Stimulated activated CD4-positive, alpha-beta T cell treated with anti-CD3 and anti-CD28 coated beads, Interleukin-1b, Interleukin-23, amount 100 ng/mL, for 24 hours (primary cell): Measurements from ENCODE around the gene ID3.
A peak's percentile ranks its signal among the peaks of the same experiment; 100 is the strongest.

Experiments used
- DNase-seq, 4 experiments: peaks; one replicate each; pipeline ENCODE4 v3.0.0-alpha.2; 2020; ENCODE audit warnings: low read depth in 4 of 4, low spot score in 1 of 4

Gene ID3

DNA sequence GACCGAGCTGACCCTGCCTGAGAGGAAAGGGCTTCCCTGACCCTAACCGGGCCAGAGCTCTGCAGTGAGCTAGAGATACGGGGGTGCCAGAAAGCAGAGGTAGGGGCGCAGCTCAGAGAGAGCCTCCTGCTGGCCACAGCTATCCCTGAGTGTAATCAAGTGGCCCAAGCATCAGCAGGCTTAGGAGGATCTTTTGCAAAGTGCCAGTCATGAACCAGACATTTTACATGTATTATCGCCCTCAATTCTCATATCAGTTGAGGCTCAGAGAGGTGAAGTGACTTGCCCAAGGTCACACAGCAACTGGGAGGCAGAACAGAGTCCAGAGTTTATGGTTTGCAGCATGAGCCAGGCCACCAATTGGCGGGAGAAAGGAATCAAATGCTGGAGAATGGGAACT is 7.0 kb upstream of the ID3 start:
- no peak for DNase-seq

DNA sequence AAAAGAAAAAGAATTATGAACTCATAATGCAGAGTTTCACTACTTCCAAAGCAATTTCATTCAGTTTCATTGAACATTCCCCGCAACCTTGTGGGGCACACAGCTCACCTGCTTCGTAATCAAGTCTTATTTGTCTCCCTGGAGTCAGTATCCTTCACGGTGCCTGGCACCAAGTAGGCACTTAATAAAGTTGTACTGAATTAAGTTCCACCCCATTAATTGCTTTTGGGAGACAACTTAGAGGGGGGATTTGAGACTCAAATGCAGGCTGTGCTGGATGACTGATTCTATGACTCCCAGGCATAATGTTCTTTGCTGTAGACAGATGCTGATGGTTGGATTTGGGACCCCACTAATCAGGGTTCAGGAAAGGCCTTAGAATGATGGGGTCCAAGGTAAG is 6.5 kb upstream of the ID3 start:
- no peak for DNase-seq

DNA sequence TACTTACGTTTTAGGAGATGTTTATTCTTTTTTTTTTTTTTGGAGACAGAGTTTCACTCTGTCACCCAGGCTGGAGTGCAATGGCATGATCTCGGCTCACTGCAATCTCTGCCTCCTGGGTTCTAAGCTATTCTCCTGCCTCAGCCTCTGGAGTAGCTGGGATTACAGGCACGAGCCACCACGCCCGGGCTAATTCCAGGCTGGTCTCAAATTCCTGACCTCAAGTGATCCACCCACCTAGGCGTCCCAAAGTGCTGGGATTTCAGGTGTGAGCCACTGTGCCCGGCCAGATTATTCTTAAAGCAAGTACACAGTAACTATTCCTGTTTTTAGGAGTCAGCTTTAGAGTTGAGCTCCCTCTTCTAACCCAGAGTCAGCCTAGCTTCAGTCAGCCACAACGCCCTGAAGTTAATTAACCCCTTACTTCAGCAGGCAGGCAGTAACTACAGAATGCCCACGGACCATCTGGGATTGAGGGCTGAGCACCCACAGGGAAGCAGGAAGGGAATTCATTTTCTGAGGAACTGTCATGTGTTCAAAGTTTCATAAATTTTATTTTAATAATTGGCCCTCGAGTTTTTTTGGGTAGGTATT is 5.3 kb upstream of the ID3 start:
- DNase-seq = no peak

DNA sequence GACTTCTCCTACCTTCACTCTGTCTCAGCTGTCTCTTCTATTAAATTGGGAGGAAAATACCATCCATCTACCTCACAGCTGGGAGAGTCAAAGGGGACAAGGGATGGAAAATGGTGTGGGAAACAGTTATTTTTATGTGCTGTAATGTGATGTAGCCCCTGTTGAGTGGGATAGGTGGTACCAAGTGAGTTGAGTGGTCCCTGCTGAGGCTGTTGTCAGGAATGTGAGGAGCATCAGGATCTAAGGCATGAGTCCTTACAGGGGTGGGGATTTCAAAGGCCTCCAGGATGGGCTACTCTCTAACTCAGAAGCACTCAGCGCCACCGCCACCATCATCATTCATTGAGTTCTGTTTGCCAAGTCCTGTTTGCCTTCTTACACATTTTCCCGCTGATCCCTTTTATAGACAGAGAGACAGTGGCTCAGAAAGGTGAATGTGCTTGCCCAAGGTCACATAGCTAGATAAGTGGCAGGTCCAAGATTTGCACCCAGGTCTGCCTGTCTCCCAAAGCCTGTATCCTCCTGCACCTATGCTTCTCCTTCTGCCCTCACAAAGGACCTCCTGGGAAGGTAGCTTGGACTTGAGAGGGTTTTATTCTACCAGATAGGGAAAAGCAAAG is 4.6 kb upstream of the ID3 start:
- no peak for DNase-seq

DNA sequence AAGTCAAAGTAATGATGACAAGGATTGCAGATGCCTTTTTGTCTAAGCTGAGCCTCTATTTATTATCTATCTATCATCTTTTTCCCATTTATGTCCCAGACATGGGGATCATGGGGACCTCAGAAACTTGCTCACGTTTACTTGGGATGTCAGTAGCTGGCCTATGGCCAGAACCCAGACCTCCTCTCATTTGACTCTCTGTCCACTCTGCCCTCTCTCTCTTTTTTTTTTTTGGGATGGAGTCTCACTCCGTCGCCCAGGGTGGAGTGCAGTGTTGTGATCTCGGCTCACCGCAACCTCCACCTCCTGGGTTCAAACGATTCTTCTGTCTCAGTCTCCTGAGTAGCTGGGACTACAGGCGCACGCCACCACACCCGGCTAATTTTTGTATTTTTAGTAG is 3.7 kb upstream of the ID3 start:
- DNase-seq = no peak

DNA sequence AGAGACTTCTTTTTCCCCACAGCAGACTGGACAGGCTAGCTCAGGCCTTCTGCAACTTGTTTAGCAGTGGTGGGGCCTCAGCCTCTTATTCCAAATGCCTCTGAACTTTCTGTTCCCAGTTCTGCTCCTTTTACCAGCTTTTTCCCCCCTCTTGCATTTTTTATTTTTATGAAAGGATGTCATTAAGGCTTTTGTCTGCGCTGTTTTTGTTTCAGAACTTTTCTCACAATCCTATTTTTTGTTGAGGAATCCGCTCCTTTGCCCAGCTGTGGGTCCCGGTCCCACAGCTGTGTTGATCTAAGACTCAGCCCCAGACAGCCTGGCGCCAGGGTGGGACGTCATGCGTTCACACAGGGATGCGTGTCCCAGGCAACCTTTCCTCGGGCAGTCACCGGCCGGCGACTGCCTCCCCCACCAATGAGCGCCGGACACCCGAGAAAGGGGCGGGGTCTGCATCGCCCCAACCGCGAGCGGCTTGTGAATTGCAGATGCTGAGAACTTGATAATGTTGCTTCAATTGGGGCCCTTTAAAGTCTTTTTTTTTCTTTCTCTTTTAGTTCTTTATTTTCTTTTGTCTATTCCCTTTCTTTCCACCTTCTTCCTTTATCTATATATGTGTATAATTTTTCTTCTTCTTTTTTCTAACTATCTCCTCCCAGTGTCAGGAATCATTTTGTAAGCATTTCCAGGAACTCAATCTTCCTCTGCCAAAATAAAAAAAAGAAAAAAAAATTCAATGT is 3.0 kb upstream of the ID3 start:
- no peak for DNase-seq

DNA sequence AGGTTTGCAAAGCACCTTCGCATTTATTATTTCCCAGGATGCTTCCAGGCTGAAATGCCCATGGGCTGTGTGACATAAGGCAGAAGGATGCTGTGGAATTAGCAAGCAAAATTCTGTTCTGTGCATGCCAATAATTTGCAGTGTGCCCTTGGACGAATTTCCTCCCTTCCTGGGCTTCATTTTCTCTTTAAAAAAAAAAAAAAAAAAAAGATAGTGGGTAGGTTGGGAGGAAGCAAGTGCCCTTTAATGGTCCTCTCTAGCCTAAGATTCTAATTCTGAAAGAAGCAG is 2.5 kb upstream of the ID3 start:
- DNase-seq = no peak

DNA sequence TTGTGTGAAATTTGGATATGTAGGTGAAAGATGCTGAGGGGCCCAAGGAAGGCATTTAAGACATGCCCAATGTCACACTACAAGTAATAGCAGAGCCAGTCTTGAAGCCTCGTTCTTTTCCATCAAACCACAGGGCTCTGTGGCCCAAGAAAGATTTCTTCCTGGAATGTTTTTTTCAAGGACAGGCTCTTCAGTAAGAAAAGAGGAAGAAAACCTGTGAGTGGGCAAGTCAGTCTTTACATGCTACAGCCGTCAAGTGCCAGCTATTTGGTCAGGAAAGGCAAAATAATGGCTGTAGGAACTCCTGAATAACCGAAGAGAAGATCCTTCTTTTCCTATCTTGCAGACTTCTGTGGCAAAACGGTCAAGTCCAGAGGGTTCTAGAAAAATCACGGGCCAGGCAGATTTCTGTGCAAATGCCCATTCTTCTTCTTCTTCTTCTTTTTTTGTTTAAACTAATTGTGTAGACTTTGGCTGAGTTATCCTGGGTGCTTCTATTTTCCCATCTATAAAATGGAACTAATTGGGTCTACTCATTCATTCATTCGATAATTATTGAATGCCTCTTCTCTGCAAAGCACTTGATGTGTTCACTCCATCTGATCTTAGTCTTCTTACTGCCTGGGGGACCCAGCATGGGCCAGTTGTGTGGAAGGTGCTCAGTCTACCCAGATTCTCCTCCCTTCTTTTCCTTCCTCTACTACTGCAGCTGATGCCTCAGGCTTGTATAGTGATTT is 1.9 kb upstream of the ID3 start:
- DNase-seq = no peak

DNA sequence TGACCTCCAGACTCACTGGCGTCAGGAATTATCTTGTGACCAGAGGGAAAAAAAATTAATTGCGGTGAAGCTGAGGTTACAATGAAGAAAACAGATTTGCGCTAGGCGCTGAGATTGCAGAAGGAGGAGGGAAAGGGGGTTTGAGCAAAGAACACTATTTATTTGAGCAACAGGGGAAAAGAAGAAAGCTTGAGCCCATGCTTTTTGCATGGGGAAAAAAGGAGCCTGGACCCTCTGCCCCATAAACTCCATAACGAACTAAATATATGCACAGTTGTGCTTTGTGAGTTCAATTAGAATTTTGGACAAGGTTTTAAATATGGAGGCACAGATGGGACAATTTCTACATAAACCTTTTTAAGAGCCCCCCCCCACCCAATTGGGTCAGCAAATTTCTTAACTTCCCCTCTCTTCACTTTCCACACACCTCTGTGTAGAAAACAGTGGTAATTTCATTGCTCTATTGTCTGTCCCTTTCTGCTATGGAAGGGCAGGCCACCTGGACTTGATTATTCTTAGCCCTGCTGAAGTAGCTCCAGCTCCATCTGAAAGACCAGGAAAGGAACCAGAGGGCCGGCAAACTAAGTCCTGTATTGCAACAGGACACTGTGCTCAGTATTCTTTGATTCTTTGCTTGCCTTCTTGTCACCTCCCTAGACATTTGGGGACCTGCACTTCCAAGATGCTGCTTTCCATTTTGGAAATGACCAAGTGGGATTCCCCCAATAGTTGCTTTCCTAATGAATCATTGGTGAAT is 862 bp upstream of the ID3 start:
- no peak for DNase-seq

DNA sequence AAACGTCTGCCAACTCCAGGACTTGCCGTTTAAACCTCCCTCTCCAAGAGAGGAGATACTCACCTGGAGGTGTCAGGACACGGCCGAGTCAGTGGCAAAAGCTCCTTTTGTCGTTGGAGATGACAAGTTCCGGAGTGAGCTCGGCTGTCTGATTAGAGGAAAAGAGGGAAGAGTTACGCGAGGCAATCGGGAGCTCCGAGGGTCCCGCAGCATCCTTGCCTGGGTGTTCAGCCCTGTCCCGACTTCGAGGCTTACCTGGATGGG is 497 bp downstream of the ID3 start:
- no peak for DNase-seq

DNA sequence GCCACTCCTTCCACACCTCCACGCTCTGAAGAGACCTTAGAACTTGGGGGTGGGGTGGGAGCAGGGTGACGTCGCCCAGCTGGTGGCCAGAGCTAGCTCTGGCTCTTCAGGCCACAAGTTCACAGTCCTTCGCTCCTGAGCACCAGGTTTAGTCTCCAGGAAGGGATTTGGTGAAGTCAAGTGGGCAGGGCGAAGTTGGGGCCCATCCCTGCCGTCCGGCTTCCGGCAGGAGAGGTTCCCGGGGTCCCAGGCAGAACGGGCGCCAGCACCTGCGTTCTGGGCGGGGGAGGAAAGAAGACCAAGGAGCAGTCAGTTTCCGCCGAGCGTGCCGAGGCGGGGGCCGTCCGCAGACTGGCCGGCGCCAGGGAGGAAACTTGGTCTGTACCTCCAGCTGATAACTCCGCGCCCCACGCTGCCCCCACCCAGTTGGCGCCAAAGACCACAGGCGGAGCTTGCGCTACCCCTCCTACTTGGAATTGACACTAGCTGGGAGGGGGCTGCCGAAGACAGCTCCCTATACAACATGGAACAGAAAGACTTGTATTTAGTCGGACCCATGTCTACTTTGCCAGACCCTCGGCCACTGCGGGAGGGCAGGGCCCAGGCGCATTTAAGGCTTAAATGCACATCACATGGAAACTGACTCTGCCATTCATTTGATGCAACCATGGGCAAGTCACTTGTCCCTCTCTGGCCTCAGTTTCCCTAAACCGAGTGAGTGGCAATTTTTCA is 995 bp downstream of the ID3 start:
- DNase-seq = no peak

DNA sequence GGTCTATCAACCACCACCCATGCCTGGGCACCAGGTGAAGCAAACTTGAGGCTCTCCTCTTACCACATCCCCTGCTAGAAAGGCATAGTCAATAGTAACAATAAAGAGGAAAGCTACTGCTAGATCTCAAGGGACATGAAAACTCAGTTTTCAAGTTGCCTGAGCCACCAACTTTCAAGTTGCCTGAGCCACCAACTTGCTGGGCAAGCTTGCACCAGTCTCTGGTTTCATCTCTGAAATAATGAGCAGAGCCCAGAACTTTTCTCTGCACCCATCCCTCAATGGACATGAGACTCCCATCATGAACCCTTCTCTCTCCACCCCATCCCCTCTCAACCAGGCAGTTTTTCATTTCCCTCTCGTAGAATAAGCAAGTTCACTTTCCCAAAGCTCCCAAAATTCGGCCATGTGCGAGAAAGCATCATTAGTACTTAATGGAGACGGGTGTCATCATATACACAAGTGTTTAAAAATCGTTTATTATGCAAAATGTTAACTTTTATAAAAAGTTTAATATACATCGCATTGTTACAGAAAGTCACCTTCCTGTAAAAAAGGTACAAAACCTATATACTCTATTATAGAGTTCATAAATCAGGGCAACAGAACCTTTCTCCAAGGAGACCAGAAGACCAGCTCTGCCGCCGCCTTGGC is 1.7 kb downstream of the ID3 start:
- no peak for DNase-seq

DNA sequence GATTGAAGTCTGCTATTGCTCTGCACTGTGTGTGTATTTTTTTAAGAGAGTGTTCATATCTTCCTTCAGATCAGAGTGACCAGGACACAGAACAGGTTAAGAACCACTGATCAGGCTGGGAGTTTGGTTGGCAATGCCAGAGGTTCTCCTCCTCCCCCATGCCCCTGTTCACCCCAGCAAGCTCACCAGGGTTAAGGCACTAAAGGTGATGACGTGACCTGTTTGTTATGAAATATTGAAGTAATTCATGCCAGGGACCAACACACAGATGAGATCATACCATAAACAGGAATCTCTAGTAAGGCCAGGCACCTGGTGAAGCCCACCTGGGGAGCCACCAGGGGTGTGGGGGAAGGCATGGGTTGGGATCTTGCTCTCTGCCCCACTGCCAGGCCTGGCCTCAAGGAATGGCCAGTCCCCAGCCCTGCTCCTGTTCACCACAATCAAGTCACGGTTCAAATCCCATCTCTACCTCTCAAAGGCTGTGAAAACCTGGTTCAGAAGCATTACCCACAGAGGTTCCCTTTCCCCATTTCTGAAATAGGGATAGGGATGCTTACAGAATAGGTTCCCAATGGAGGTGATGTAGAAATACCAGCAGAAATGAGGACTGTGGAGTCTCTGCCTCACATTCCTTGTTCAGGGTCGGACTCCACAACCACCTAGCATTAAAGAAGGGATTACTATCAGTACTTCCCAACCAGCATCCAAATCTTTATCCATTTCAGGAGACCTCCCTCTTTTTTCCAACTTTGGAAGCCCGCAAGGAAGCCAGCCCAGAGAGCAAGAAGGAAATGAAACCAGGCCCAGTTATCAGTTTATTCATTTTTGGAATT is 2.4 kb downstream of the ID3 start:
- DNase-seq = no peak

DNA sequence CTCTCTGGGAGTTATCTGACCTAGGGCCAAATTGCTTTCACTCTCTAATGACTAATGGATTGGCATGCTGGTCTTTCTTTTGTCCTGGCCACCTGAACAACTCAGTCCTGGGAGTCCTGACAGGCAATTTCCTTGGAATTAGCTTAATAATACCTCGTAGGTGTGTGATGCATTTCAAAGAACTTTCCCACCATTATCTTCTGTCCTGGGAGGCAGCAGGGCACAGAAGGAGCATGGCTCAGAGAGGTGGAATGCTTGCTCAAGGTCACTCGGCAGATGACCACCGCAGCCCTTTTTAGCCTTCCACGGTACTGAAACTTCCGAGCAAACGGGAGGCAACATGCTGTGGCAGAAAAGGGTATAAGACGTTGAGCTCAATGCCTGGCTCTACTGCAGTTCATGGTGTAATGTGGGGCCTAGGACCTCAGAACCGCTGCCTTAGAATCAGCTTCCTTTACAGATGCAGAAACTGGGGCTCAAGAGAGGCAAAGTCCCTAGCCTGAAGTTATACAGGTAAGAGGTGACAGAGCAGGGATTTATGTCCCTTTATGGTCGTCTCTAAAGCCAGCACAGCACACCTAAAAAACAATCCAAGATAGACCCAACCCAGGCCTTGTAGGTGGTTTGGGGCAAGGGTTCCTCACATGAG is 3.2 kb downstream of the ID3 start:
- DNase-seq = no peak

DNA sequence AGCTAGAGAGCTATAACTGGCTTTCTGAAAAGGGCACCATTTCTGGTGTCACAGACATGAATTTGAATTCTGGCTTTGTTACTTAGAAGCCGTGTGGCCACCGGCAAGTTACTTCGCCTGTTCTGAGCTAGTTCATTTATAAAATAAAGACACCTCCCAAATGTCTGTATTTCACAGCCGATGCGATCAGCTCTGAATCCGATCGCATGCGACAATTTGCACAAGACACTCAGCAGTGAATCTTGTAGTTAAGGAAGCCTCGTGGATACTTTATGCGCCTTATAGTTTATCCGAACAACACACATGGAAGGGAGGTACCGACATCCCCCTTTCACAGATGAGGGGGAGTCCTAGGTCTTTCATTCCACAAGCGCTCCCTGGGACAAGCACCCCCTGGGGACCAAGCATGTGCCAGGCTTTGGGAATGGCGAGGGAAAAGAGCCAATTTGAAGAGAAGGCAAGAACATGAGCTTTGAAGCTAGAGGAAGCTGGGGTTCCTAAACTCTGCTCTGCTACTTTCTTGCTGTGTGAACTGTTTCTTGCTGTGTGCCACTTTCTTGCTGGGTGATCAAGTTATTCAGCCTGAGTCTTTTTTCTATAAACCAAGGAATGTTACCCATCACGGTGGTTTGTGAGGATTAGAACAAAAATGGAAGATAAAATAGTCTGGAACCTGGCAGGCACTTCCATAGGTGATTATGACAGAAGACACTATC is 3.9 kb downstream of the ID3 start:
- no peak for DNase-seq

DNA sequence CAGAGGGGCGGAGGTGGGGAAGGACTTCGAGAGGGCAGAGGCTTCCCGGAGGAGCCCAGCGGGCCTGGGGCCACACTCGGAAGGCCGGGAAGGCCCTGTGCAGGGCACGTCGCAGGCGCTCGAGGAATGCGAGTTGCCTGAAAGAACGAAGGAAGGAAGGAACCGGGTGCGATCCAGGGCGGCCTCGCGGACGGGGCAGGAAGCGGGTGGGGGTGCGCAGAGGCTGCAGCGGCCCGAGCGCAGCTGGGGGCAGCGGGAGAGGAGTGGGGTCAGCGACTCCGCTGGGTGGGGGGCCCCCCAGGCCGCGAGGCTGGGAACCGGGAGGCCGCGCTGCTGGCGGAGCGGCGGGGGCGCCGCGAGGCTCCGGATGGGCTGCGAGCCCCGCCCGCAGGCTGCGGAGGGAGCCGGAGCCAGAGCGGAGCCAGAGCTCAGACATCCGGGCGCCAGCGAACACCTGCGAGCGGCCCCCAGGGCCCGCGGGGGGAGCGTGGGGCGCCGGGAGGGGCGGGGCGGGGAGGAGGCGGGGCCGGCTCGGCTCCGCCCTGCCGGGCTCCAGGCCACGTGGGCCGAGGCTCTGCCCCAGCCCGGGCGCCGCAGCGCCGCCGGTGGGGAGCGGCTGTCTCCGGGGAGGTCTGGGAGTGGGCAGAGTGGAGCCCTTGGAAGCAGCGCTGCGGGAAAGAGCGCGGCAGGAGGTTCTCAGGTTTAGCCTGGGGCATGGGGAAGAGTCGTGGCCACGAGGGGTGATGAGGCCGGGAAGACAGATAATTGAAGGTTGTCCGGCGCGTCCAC is 4.6 kb downstream of the ID3 start:
- peak; percentile 45 to 78 (median 70) for DNase-seq

DNA sequence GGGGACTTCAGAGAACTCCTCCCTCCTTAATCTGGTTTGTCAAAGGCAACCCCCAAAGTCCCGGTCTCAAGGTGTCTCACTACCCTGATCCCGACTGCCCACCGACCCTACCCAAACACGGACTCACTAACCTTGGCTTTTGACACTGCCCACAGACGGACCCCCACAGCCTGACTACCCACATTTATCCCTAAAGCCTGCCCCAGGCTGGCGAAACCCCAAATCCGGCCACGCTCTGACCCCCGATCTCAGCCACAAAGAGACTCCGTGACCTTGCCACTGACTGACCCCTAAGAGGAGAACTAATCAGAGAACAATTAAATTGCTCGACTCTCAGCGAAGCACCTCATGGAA is 5.2 kb downstream of the ID3 start:
- no peak for DNase-seq
